Choroid plexus epithelial cell (primary cell): ENCODE measurements around the gene ATG3.

Source experiments
- DNase-seq: peaks from one replicate; pipeline ENCODE4 v3.0.0-alpha.2; 2010; ENCODE audit warnings: low read depth
- H3K4me3 ChIP-seq: 2 replicates; pipeline ENCODE4 v1.5.1; 2011; ENCODE audit warnings: low read depth, mild to moderate bottlenecking, control low read depth, low read length, moderate library complexity
- TF ChIP-seq, protein P1 (sequence below): conservative IDR thresholded peaks from 2 replicates; pipeline ENCODE4 v1.5.1; 2011; ENCODE audit warnings: low read depth, mild to moderate bottlenecking, control low read depth, inconsistent platforms, low read length, moderate library complexity

Gene ATG3

DNA sequence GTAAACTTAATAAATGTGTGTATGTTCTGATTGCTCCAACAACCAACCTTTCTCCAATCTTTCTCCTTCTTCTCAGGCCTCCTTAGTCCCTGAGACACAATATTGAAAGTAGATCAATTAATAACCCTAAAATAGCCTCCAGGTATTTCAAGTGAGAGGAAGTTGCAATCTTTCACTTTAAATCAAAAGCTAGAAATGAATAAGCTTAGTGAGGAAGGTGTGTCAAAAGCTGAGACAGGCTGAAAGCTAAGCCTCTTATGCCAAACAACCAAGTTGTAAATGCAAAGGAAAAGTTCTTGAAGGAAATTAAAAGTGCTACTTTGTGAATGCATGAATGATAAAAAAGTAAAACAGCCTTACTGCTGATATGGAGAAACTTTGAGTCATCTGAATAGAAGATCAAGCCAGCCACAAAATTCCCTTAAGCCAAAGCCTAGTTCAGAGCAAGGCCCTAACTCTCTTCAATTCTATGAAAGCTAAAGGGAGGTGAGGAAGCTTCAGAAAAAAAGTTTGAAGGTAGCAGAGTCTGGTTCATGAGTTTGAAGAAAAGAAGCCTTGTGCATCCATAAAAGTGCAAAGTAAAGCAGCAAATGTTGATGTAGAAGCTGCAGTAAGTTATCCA, 40.6 kb upstream of the ATG3 start:
- TF ChIP-seq, protein P1, sequence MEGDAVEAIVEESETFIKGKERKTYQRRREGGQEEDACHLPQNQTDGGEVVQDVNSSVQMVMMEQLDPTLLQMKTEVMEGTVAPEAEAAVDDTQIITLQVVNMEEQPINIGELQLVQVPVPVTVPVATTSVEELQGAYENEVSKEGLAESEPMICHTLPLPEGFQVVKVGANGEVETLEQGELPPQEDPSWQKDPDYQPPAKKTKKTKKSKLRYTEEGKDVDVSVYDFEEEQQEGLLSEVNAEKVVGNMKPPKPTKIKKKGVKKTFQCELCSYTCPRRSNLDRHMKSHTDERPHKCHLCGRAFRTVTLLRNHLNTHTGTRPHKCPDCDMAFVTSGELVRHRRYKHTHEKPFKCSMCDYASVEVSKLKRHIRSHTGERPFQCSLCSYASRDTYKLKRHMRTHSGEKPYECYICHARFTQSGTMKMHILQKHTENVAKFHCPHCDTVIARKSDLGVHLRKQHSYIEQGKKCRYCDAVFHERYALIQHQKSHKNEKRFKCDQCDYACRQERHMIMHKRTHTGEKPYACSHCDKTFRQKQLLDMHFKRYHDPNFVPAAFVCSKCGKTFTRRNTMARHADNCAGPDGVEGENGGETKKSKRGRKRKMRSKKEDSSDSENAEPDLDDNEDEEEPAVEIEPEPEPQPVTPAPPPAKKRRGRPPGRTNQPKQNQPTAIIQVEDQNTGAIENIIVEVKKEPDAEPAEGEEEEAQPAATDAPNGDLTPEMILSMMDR = no peak
- no peak for DNase-seq
- H3K4me3 ChIP-seq = no peak overlapping the region

DNA sequence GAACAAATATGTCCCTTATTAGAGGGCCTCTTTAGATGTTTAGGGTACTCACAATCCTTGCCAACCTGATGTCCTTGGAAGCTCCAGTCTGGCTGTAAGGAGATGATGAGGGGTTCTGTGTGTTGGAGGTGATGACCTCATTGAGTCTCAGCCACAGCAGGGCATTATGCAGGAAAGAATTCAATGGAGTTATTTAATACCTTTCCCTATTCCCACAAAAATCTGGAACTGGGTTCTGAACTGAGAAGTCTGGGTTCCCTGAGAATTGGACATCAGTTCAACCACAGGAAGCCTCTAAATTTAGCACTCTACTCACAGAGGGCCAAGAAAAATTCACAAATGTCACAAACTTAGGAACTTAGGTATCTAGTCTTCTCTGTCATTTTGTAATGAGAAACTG, 37.0 kb upstream of the ATG3 start:
- no peak for DNase-seq
- H3K4me3 ChIP-seq = no peak overlapping the region
- TF ChIP-seq, protein P1 = no peak

DNA sequence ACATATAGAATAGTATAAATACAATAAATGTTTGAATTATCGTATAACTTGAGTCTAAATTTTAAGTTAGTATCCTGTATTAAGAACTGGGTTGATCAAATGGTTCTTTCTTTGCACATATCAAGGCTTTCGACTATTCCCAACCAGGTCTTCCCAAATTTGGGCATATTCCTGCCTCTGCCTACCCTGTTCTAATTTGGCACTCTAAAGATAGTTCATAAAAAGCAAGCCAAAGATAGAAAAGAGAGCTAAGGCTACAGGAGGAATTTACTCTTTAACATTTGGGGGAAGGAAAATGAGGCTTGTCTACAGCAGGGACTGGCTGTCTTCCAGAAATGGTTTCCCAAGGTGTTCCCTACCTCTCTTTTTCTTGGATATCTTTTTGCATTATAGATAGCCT, 36.2 kb upstream of the ATG3 start:
- no peak overlapping the region for H3K4me3 ChIP-seq
- DNase-seq = no peak
- TF ChIP-seq, protein P1 = no peak

DNA sequence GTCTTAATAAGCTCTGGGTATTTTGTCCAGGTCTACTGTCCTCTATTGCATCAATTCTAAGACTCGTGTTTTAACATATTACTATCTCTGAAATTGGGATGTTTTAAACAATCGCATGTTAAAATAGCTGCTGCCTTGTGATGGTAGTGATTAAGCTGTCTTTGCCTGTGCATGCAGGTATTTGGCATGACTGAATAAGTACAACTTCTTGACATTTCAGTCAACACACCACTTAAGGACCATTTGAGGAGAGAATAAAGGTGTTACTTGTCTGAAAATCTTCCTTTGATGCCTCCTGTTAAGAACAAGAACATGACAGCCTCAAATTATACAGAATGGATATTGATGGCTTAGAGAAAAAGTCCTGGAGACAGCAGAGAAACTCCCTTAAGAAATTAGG, 33.1 kb upstream of the ATG3 start:
- DNase-seq = no peak
- TF ChIP-seq, protein P1 = no peak
- no peak overlapping the region for H3K4me3 ChIP-seq

DNA sequence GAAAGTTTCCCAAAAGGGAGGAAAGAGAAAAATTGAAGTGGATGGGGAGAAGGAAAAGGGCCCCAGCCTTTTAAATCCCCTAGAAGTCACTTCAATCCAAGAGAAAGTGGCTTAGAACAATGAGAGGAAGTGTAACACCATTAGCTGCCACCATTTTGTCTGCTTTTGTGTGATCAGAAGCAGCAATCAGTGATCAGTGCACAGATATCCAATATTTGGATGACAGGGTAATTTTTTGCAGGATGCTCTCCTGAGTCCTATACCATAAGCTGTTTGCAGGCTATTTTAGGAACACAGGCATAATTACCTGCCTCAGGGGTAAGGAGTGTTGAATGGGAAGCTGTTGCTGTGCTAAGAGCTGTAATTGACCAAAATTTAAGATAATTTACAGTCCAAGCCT, 31.5 kb upstream of the ATG3 start:
- TF ChIP-seq, protein P1 = no peak
- DNase-seq = no peak
- no peak overlapping the region for H3K4me3 ChIP-seq

DNA sequence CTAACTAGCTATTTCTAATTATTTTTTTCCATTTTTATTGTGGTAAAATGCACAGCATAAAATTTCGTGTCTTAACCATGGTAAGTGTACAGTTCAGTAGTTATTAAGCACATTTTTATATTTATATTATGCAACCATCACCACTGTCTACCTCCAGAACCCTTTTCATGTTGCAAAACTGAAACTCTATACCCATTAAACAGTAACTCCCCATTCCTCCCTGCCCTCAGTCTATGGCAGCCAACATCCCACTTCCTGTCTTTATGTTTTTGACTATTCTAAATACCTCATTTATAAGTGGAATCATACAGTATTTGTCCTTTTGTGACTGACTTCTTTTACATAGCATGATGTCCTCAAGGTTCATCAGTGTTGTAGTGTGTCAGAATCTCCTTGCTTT, 25.6 kb upstream of the ATG3 start:
- TF ChIP-seq, protein P1 = no peak
- DNase-seq = peak; percentile 17

DNA sequence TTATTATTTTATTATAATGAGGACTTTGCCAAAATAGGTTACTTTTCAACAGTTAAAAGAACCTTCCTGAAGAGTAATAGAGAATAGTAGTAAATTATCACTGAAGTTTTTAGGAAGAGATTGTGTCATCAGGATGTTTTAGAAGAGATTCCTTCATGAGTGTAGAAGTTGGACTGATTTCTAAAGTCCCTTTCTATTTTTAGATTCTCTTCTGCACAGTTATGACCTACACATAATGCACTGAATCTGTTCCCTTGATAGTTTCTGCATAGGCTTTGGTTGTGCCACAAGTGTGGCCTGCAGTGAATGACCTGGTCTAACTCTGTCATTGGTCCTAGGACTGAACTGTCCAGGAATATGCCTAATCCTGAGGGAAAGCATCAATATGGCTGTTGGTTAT, 24.0 kb upstream of the ATG3 start:
- H3K4me3 ChIP-seq = no peak overlapping the region
- DNase-seq = peak; percentile 24
- TF ChIP-seq, protein P1 = no peak

More for the DNA sequence above, 25.6 kb upstream of the ATG3 start:
- no peak overlapping the region for H3K4me3 ChIP-seq
